ENCODE results near the gene POLR2M. TPM values are rescaled to one million over a fixed set of nuclear protein-coding genes. Genes with fewer than 3 reads are reported as not detected.

Gene POLR2M
- total and polyA plus RNA-seq, 10 donors = 33.5 to 163 (median 68.9) TPM

DNA sequence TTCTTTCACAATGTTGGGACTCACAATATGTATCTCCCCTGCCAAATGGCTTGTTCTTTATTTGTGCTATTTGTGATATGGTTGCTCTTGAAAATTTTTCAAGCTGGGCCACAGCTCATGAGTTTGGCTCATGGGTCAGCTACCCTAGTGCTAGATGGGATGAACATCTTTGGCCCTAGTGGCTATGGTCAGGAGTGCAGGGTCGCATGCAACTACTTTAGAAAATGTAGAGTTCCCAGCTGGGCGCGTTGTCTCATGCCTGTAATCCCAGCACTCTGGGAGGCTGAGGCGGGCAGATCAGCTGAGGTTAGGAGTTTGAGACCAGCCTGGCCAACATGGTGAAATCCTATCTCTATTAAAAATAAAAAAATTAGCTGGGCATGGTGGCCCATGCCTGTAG is 55.8 kb downstream of the POLR2M start:
- Histone ChIP-seq H3K27me3 (replicated peaks in 1 of 7) (no peaks in the 10 kb centered on the region), H3K4me1 (no peaks in the 10 kb centered on the region), H3K4me3 (no peak overlapping the region), H3K9me3 (no peaks in the 10 kb centered on the region), H3K27ac (no peak overlapping the region), H3K36me3 (no peaks in the 10 kb centered on the region)
- intact Hi-C loops (cut with DNase I; ENCODE audit: low total_unique reads) = no loop called here
- 83 to 98% (median 96%) methylated on average over 4 of the region's 4 CpGs for WGBS, 5 donors
- TF ChIP-seq POLR2AphosphoS5 (IDR thresholded peaks at IDR 0.05) (no peak), POLR2A (IDR thresholded peaks at IDR 0.05) (no peak)
- TF ChIP-seq, protein P1, sequence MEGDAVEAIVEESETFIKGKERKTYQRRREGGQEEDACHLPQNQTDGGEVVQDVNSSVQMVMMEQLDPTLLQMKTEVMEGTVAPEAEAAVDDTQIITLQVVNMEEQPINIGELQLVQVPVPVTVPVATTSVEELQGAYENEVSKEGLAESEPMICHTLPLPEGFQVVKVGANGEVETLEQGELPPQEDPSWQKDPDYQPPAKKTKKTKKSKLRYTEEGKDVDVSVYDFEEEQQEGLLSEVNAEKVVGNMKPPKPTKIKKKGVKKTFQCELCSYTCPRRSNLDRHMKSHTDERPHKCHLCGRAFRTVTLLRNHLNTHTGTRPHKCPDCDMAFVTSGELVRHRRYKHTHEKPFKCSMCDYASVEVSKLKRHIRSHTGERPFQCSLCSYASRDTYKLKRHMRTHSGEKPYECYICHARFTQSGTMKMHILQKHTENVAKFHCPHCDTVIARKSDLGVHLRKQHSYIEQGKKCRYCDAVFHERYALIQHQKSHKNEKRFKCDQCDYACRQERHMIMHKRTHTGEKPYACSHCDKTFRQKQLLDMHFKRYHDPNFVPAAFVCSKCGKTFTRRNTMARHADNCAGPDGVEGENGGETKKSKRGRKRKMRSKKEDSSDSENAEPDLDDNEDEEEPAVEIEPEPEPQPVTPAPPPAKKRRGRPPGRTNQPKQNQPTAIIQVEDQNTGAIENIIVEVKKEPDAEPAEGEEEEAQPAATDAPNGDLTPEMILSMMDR (IDR thresholded peaks at IDR 0.05 in 8 of 11, conservative IDR thresholded peaks at IDR 0.05 in 3 of 11) = no peak
- no peak for DNase-seq

DNA sequence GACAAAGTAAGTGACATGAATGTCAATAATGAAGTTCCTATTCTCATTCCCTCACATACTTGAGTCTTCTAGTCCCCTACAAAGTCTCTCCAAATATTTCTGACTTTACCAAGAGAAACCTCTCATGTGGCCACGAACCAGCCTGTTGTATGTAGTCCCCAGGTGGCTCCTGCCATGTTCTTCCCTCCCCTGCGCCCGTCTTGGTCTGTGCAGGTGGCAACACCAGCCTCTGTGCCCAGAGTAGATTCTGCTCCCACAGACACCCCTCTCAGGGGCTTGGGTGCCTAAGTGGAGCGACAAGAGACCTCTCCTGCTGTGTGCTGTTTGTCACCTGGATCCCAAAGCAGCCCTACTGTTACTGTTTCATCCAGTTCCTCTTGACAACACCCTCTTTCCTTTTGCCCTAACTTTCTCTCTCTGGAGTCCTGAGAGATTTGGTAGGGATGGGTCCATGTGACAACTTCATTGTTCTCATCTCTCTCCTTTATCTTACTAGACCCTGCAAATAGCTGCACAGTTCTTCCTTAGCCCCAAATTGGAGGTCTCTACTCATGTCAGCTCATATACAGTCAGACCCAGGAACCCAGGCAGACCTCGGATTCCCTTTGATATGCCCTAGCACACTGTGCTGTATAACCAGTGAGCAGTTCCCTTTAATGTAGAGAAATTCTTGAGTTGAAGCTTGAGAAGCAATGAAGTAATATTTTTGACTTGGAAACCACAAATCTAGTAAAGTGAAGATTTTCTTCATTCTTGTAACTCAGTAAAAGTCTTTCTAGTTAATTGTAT is 56.9 kb downstream of the POLR2M start:
- WGBS, 5 donors = 73 to 82% (median 79%) methylated on average over 5 of the region's 5 CpGs
- no peaks in the 10 kb centered on the region for H3K9me3 ChIP-seq
- no peak overlapping the region for H3K27ac ChIP-seq
- no peaks in the 10 kb centered on the region for H3K4me1 ChIP-seq
- DNase-seq = no peak
- no peak for TF ChIP-seq POLR2AphosphoS5 (IDR thresholded peaks at IDR 0.05)
- no peak for TF ChIP-seq POLR2A (IDR thresholded peaks at IDR 0.05)
- TF ChIP-seq, protein P1 (IDR thresholded peaks at IDR 0.05 in 8 of 11, conservative IDR thresholded peaks at IDR 0.05 in 3 of 11) = no peak
- intact Hi-C loops (cut with DNase I; ENCODE audit: low total_unique reads) = no loop called here
- H3K4me3 ChIP-seq = no peak overlapping the region
- H3K27me3 ChIP-seq (replicated peaks in 1 of 7) = no peaks in the 10 kb centered on the region
- H3K36me3 ChIP-seq = no peaks in the 10 kb centered on the region

Other genes with a start within 250 kb of the POLR2M start
- 10 to 100 TPM in 6 of 7 donors, 1 to 10 TPM in 1; 9.1 to 26.2 (median 15.0) TPM for gene MYZAP, start 114.8 kb upstream of the POLR2M start, total RNA-seq
- gene MYZAP, start 114.8 kb upstream of the POLR2M start, polyA plus RNA-seq = 10 to 100 TPM in 1 of 3 donors, 1 to 10 TPM in 2; 4.1 to 15.9 (median 4.1) TPM